Stimulated activated CD4-positive, alpha-beta T cell treated with anti-CD3 and anti-CD28 coated beads, Interleukin-4, amount 100 ng/mL, for 48 hours (primary cell): ENCODE measurements around the gene TMEM190.
"Not testable (repeated sequence)": the region's sequence is repeated elsewhere in the genome, so short reads cannot be mapped to it uniquely, and the experiment has no call there.

Experiments used
- DNase-seq, 2 donors: peaks; one replicate each; pipeline ENCODE4 v3.0.0-alpha.2; 2020; ENCODE audit warnings: low read depth in 2 of 2

The TMEM190 gene

GRCh38 chr19:55389386-55390317 lies 13.0 kb downstream of the TMEM190 start:
- no peak for DNase-seq

- no peak for DNase-seq
Observed at GRCh38 chr19:55390461-55390880, 13.8 kb downstream of the TMEM190 start.

GRCh38 chr19:55391191-55391670 lies 14.6 kb downstream of the TMEM190 start:
- no peak for DNase-seq

GRCh38 chr19:55391702-55392615 lies 15.3 kb downstream of the TMEM190 start:
- DNase-seq: no peak

DNA sequence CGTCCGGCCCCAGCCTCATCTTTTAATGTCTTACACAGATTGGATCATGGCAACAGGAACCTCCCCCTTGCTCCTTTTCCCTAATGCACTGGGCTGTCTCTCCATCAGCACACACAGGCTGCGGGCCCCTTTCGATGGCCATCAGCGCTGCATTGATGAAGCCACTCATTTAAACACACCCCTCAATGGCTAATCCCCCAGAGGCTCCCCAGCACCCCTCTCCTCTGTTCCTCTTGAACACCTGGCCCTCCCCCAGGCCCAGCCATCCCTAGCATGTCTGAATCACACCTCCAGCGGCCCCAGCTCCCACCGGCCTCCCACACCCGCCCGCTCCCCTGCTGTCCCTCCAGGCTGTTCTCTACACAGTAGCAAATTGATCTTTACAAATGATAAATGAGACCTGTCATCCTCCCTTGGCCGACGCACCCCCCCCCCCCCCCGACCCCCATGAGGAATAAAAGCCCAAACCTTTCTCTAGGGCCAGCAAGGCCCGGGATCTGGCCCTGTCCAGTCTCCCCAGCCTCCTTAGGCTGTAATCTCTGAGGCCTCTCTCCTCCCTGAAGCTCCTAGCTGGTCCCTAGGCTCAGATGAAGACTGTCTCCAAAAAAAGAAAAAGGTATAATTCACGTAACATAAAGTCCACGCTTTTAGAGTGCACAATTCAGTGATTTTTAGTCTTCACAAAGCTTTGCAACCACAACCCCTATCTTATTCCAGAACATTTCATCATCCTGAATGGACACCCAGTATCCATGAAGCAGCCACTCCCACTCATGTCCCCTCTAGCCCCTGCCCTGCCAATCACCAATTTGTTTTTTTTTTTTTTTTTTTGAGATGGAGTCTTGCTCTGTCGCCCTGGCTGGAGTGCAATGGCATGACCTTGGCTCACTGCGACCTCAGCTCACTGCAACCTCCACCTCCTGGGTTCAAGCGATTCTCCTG lies 16.5 kb downstream of the TMEM190 start:
- no peak for DNase-seq

DNA sequence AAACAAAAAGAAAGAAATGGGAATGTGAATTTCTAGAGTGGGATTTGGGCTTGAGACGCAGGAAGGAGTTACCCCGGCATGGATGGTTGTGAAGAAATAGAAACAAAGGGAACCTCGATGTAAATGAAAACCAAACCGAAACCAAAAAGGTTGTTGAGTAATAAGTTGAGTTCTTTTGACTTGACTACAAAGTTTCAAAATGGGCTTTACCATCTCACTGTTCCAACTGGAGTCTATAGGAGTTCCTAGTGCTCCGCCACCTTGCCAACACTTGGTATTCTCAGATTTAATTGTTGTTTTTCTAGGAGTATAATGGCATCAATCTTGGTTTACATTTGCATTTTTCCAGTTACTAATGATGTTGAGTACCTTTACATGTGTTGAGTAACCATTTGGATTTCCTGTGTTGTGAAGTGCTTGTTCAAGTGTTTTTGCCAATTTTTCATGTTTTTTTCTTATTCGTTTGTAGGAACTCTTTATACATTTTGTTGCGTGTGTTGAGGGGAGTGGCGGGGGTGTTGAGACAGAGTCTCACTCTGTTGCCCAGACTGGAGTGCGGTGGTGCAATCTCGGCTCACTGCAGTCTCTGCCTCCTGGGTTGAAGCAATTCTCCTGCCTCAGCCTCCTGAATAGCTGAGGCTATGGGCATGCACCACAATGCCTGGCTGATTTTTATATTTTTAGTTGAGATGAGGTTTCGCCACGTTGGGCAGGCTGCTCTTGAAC lies 21.7 kb downstream of the TMEM190 start:
- DNase-seq: no peak

GRCh38 chr19:55400281-55401087 lies 23.9 kb downstream of the TMEM190 start:
- no peak for DNase-seq

- DNase-seq: not testable (repeated sequence)
Observed at GRCh38 chr19:55401390-55401789, 24.8 kb downstream of the TMEM190 start.

GRCh38 chr19:55402509-55402908 lies 25.9 kb downstream of the TMEM190 start:
- DNase-seq: no peak

DNA sequence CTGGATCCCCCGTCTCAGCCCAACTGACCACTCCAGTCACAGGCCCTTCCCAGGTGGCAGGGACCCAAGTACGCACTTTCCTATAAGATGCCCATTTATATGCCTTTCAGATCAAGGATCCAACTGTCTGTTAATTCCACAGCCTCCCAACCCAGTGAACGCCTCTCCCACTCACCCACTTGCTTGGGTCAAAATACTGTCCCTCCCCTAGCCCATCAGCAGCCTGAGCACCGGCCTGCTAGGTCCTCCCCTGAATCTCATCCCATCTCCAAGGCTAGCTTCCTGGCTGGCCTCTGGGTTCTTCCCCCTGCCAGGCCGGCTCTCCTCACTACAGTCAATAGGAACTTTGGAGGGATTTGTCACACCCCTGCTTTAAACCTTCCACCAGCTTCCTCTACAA lies 29.0 kb downstream of the TMEM190 start:
- no peak for DNase-seq

GRCh38 chr19:55406091-55406825 lies 29.6 kb downstream of the TMEM190 start:
- DNase-seq: no peak

GRCh38 chr19:55406826-55407549 lies 30.4 kb downstream of the TMEM190 start:
- no peak for DNase-seq

- DNase-seq: not testable (repeated sequence)
Observed at GRCh38 chr19:55407550-55407799, 30.8 kb downstream of the TMEM190 start, which contains the start of gene UBE2S. TSS of gene UBE2S (minus strand) at chr19:55407788. CDS start at chr19:55407589, 199 bp downstream.

DNA sequence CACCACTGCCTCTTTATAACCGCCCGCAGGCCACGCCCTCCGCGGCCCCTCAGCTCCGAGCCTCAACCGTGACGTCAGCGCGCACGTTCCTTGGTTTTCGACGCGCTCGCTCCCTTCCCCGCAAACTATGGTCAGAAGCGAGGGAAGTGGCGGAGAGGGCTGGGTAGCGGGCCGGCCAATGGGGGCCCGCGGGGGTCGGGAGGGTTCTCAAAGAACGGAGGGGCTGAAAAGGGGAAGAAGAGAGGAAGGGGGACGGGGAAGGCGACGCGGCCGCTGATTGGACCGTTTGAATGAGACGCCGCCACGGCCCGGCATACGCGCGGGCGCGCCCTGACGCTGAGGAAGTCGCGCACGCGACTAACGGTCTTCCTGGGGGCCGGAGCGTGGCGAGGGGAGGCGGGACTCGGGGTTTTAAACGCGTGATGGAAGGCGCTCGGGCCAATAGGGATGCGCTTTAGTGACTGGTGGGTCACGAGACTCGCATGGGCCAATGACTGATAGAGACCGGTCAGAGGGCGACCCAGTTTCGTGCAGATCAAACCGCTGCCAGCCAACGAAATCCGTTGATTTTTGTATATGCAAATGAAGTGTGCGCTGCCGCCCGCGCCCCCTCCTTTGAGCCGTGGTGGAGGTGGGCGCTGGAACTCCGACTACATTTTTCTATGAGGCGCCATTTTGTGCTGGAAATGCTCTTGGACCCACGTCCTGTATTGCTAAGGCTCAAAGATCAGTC lies 31.3 kb downstream of the TMEM190 start:
- peak; percentile 93 to 96 for DNase-seq

- no peak for DNase-seq
Observed at GRCh38 chr19:55408533-55408872, 31.9 kb downstream of the TMEM190 start.

DNA sequence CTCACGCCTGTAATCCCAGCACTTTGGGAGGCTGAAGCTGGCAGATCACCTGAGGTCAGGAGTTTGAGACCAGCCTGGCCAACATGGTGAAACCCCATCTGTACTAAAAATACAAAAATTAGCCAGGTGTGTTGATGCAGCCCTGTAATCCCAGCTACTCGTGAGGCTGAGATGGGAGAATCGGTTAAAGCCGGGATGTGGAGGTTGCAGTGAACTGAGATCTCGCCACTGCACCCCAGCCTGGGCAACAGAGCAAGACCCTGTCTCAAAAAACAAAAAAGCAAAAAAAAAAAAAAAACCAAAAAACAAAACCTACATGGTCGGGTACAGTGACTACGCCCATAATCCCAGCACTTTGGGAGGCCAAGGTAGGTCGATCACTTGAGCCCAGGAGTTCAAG lies 32.6 kb downstream of the TMEM190 start:
- DNase-seq: not testable (repeated sequence)

DNA sequence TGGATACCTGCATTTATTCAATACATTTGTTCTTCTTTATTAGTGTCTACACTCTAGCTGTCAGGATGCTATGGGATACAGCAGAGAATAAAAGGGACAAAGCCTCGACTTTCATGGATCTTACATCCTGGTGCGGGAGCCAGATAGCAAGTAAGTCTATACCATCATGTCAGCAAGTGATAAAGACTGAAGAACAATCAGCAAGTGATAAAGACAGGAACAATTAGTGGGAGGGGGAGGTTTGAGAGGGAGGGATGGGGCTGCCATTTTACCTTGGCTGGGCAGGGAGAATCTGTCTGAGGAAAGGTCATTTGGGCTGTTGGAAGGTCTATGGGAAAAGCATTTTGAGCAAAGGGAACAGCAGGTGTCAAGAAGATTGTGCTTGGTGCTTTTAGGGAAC lies 33.5 kb downstream of the TMEM190 start:
- DNase-seq: no peak

GRCh38 chr19:55418185-55418584 lies 41.6 kb downstream of the TMEM190 start:
- DNase-seq: peak in 1 of 2 donors; percentile 39
